OCI-LY1 (cell line): ENCODE measurements around the gene ACTL10.

Experiments
- EZH2 ChIP-seq: fragments of 200-600 bp; sonication (generic), shearing (Covaris generic); IDR thresholded peaks from 2 replicates; pipeline ENCODE4 v1.8.0; 2017; ENCODE audit warnings: borderline replicate concordance, mixed run types, mild to moderate bottlenecking, antibody characterized with exemption, low read length, moderate library complexity, mixed read lengths
- TF ChIP-seq, protein P1 (sequence below): fragments of 200-600 bp; sonication (generic), shearing (Covaris generic); IDR thresholded peaks from 2 replicates; pipeline ENCODE4 v1.5.1; 2017; ENCODE audit warnings: mild to moderate bottlenecking, antibody characterized with exemption, low read length, moderate library complexity, mixed read lengths

- TF ChIP-seq, protein P1, sequence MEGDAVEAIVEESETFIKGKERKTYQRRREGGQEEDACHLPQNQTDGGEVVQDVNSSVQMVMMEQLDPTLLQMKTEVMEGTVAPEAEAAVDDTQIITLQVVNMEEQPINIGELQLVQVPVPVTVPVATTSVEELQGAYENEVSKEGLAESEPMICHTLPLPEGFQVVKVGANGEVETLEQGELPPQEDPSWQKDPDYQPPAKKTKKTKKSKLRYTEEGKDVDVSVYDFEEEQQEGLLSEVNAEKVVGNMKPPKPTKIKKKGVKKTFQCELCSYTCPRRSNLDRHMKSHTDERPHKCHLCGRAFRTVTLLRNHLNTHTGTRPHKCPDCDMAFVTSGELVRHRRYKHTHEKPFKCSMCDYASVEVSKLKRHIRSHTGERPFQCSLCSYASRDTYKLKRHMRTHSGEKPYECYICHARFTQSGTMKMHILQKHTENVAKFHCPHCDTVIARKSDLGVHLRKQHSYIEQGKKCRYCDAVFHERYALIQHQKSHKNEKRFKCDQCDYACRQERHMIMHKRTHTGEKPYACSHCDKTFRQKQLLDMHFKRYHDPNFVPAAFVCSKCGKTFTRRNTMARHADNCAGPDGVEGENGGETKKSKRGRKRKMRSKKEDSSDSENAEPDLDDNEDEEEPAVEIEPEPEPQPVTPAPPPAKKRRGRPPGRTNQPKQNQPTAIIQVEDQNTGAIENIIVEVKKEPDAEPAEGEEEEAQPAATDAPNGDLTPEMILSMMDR: no peak
- no peak for TF ChIP-seq EZH2
Observed at GRCh38 chr20:33650753-33651561, 15.8 kb upstream of the ACTL10 start.
